Fibroblast of lung (primary cell): Measurements from ENCODE around the gene SHKBP1.

Experiments used
- CTCF ChIP-seq, 2 donors: IDR thresholded peaks in 1 of 2; conservative IDR thresholded peaks in 1 of 2; 1 replicate in 1 of 2; 2 replicates in 1 of 2; pipeline ENCODE4 v1.5.1; 2011 to 2012; ENCODE audit warnings: low read length in 2 of 2, control low read depth in 1 of 2, inconsistent platforms in 1 of 2, low read depth in 1 of 2, mild to moderate bottlenecking in 1 of 2
- EZH2 ChIP-seq: IDR thresholded peaks from 2 replicates; pipeline ENCODE4 v1.5.1; 2012; ENCODE audit warnings: low read length, control low read depth, mild to moderate bottlenecking; ENCODE audit errors: missing control alignments

GRCh38 chr19:40552848-40553247, 23.8 kb upstream of the SHKBP1 start:
- TF ChIP-seq CTCF (conservative IDR thresholded peaks at IDR 0.05 in 1 of 2, IDR thresholded peaks at IDR 0.05 in 1 of 2; ENCODE audit: low read depth in 1 of 2, low read length in 2 of 2) (no peak), EZH2 (no peak)
